SK-N-MC (cell line): ENCODE results near the gene KL.

Experiments
- DNase-seq: peaks from one replicate; pipeline ENCODE4 v3.0.0-alpha.2; 2011; ENCODE audit warnings: low read depth, low spot score
- H3K27ac ChIP-seq: fragments of 200-600 bp; sonication (generic); 2 replicates; pipeline ENCODE4 v1.5.1; 2016; ENCODE audit warnings: mixed run types
- H3K36me3 ChIP-seq: fragments of 200-600 bp; sonication (generic); 2 replicates; pipeline ENCODE4 v1.6.1; 2017; ENCODE audit warnings: antibody characterized with exemption, low read length, mixed read lengths; ENCODE audit not compliant: insufficient read depth
- H3K4me3 ChIP-seq: fragments of 200-600 bp; sonication (generic); 2 replicates; pipeline ENCODE4 v1.5.1; 2016
- H3K9ac ChIP-seq: fragments of 200-600 bp; sonication (generic); 2 replicates; pipeline ENCODE4 v1.8.0; 2017; ENCODE audit warnings: mixed run types, mixed read lengths; ENCODE audit not compliant: insufficient read length
- H3K9me3 ChIP-seq: fragments of 200-600 bp; sonication (generic); 2 replicates; pipeline ENCODE4 v1.6.1; 2017; ENCODE audit warnings: low read depth, mild to moderate bottlenecking, antibody characterized with exemption, low read length, moderate library complexity, mixed read lengths
- EZH2 ChIP-seq: fragments of 200-600 bp; sonication (generic); IDR thresholded peaks from one replicate; pipeline ENCODE4 v1.6.1; 2017; ENCODE audit warnings: antibody characterized with exemption
- FOXP2 ChIP-seq: optimal IDR thresholded peaks from 2 replicates; pipeline ENCODE3; 2011; ENCODE audit warnings: mild to moderate bottlenecking, moderate library complexity; ENCODE audit not compliant: insufficient read depth; ENCODE audit errors: extremely low read length, control extremely low read depth
- POLR2AphosphoS5 ChIP-seq: IDR thresholded peaks from 2 replicates; pipeline ENCODE4 v1.6.1; 2012; ENCODE audit warnings: mild to moderate bottlenecking, low read depth, low read length, borderline replicate concordance

KL gene

DNA sequence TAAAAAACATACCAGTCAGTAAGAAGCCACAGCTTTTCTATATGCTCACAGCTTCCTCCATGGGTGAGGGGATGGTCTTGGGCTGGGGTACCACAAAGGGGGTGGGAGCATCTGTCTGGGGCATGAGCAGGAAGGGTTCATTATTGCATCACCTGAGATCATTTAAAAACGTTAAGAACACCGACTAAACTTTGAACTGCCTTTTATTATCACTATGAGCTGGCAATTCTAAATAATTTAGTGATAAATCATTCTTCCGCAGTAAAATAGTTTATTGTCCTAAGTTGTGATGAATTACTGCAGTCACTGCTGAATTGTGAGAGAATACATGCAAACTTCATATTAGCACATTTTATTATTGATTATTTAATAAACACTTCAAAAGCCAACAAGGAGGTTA, 71.6 kb downstream of the KL start:
- DNase-seq: no peak
- H3K9me3 ChIP-seq: no peaks in the 10 kb centered on the region
- H3K36me3 ChIP-seq: no peaks in the 10 kb centered on the region
- H3K9ac ChIP-seq: no peak overlapping the region
- no peak overlapping the region for H3K27ac ChIP-seq
- TF ChIP-seq EZH2 (no peak), POLR2AphosphoS5 (no peak), FOXP2 (no peak)
- H3K4me3 ChIP-seq: no peak overlapping the region

GRCh38 chr13:33089311-33089710, 73.1 kb downstream of the KL start:
- no peak overlapping the region for H3K9ac ChIP-seq
- H3K27ac ChIP-seq: no peak overlapping the region
- no peaks in the 10 kb centered on the region for H3K36me3 ChIP-seq
- DNase-seq: no peak
- H3K4me3 ChIP-seq: no peak overlapping the region
- TF ChIP-seq FOXP2 (no peak), EZH2 (no peak), POLR2AphosphoS5 (no peak)
- H3K9me3 ChIP-seq: no peaks in the 10 kb centered on the region

DNA sequence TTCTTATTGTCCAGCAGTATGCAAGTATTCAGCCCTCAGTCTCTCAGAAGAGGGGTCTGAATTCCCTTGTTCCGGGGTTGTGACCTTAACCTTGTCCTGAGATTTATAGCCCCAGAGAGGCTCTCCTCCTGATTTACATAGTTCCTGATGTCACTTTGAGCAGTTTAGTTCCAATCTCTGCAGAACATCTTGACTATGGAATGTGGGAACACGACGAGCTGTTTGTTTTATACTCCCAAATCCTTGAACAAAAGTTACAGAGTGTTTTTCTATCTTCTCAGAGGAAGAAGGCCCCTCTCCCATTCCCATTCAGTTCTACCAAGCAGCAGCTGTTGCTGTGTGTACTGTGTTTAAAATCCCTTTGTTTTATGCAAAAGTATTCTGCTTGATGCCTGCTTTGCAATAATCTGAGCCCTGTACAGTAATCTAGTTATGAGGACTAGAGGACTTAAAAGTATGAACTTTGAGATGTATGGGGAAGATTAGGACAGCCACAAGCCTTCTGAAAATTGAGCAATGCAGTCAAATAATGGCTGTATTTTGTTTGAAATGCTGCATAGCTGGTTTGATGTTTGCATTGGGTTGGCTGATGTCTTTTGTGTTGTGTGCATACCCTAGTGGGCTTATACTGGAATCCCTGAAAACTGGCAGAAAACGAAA, 74.7 kb downstream of the KL start:
- no peaks in the 10 kb centered on the region for H3K36me3 ChIP-seq
- H3K27ac ChIP-seq: no peak overlapping the region
- DNase-seq: no peak
- no peak overlapping the region for H3K9ac ChIP-seq
- no peak for TF ChIP-seq FOXP2
- H3K4me3 ChIP-seq: no peak overlapping the region
- no peaks in the 10 kb centered on the region for H3K9me3 ChIP-seq

DNA sequence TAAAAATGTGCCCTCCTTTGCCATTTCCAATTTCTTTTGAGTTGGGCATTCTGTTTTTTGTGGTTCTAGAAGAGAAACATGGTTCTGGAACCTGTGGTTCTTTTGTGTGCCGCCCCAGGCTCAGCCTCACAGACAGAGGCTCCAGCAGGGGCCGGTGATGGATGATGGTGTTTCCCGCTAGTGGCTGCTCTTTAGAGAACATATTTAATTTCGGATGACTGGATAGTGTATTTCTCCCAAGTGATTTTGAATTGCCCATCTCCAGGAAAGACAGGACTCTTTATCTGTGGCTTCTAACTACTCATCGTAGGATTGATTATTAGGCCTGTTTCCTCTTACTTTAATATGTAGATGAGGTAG, 75.2 kb downstream of the KL start:
- Histone ChIP-seq H3K27ac (no peak overlapping the region), H3K4me3 (no peak overlapping the region), H3K36me3 (no peaks in the 10 kb centered on the region), H3K9ac (no peak overlapping the region), H3K9me3 (no peaks in the 10 kb centered on the region)
- DNase-seq: no peak
- TF ChIP-seq POLR2AphosphoS5 (no peak), EZH2 (no peak), FOXP2 (no peak)

GRCh38 chr13:33092073-33092987, 76.1 kb downstream of the KL start:
- no peak overlapping the region for H3K27ac ChIP-seq
- H3K9ac ChIP-seq: no peak overlapping the region
- TF ChIP-seq POLR2AphosphoS5 (no peak), FOXP2 (no peak), EZH2 (no peak)
- no peaks in the 10 kb centered on the region for H3K36me3 ChIP-seq
- DNase-seq: no peak
- H3K9me3 ChIP-seq: no peaks in the 10 kb centered on the region
- no peak overlapping the region for H3K4me3 ChIP-seq

GRCh38 chr13:33096886-33097605, 80.8 kb downstream of the KL start:
- no peak for DNase-seq
- no peak for TF ChIP-seq FOXP2
- no peak for TF ChIP-seq EZH2
- TF ChIP-seq POLR2AphosphoS5: no peak

GRCh38 chr13:33099860-33100259, 83.6 kb downstream of the KL start:
- Histone ChIP-seq H3K36me3 (no peaks in the 10 kb centered on the region), H3K27ac (no peak overlapping the region), H3K9ac (no peak overlapping the region), H3K4me3 (no peak overlapping the region), H3K9me3 (no peaks in the 10 kb centered on the region)
- TF ChIP-seq EZH2 (no peak), FOXP2 (no peak), POLR2AphosphoS5 (no peak)
- no peak for DNase-seq

More at GRCh38 chr13:33096886-33097605, 80.8 kb downstream of the KL start:
- H3K4me3 ChIP-seq: no peak overlapping the region
- no peak overlapping the region for H3K9ac ChIP-seq
- H3K36me3 ChIP-seq: no peaks in the 10 kb centered on the region
- H3K27ac ChIP-seq: no peak overlapping the region
- no peaks in the 10 kb centered on the region for H3K9me3 ChIP-seq

DNA sequence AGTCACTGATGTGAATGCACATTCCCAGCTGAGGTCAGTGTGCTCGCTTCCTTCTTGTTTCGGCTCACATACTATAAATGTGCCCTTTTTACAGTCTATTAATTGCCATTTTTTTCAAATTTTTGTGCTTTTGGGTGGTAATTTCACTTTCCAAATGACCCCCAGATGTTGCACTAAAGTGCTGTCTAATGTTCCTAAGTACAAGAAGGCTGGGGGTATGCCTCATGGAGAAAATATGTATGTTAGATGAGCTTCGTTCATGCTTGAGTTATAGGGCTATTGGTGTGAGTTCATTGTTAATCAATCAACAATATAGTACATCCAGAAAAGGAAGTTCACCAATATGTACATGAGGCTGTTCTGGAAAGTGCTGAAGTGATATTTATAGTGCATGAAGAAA, 84.7 kb downstream of the KL start:
- TF ChIP-seq EZH2 (no peak), FOXP2 (no peak), POLR2AphosphoS5 (no peak)
- Histone ChIP-seq H3K9me3 (no peaks in the 10 kb centered on the region), H3K4me3 (no peak overlapping the region), H3K36me3 (peaks cover 6% of the 10 kb centered on the region; the same call in 1 of the 2 replicates), H3K9ac (no peak overlapping the region), H3K27ac (no peak overlapping the region)
- DNase-seq: no peak

- Histone ChIP-seq H3K36me3 (peaks cover 15% of the 10 kb centered on the region; the same call in 1 of the 2 replicates), H3K4me3 (no peak overlapping the region), H3K27ac (no peak overlapping the region), H3K9me3 (no peaks in the 10 kb centered on the region), H3K9ac (no peak overlapping the region)
- no peak for TF ChIP-seq EZH2
- no peak for TF ChIP-seq FOXP2
- TF ChIP-seq POLR2AphosphoS5: no peak
- no peak for DNase-seq
Measured at GRCh38 chr13:33101835-33102234, 85.6 kb downstream of the KL start.
